Esophagus (tissue), 2 donors: Measurements from ENCODE around the gene CSKMT. TPM values are rescaled to one million over a fixed set of nuclear protein-coding genes. Genes with fewer than 3 reads are reported as not detected.
"Not testable (repeated sequence)": the region's sequence is repeated elsewhere in the genome, so short reads cannot be mapped to it uniquely, and the experiment has no call there.

Experiments used
- H3K27ac ChIP-seq, 2 donors: one replicate each; pipeline ENCODE4 v1.5.1; 2013; ENCODE audit warnings: low read depth in 2 of 2, mild to moderate bottlenecking in 2 of 2, inconsistent platforms in 1 of 2, low read length in 1 of 2, moderate library complexity in 1 of 2
- H3K27me3 ChIP-seq, 2 donors: one replicate each; pipeline ENCODE4 v1.6.1; 2013; ENCODE audit warnings: low read length in 2 of 2, control low read depth in 1 of 2, mild to moderate bottlenecking in 1 of 2; ENCODE audit not compliant: insufficient read depth in 2 of 2, control insufficient read depth in 1 of 2
- H3K36me3 ChIP-seq, 2 donors: one replicate each; pipeline ENCODE4 v1.6.1; 2013; ENCODE audit warnings: low read length in 1 of 2; ENCODE audit not compliant: control insufficient read depth in 2 of 2, insufficient read depth in 2 of 2
- H3K4me1 ChIP-seq, 2 donors: one replicate each; pipeline ENCODE4 v1.6.1; 2013; ENCODE audit warnings: low read length in 1 of 2; ENCODE audit not compliant: control insufficient read depth in 2 of 2, insufficient read depth in 2 of 2
- H3K4me3 ChIP-seq, 2 donors: one replicate each; pipeline ENCODE4 v1.5.1; 2013; ENCODE audit warnings: low read length in 2 of 2, mild to moderate bottlenecking in 2 of 2, low read depth in 1 of 2, moderate library complexity in 1 of 2
- H3K9me3 ChIP-seq, 2 donors: one replicate each; pipeline ENCODE4 v1.6.1; 2013; ENCODE audit warnings: mild to moderate bottlenecking in 2 of 2, low read depth in 1 of 2, low read length in 1 of 2, moderate library complexity in 1 of 2; ENCODE audit not compliant: control insufficient read depth in 2 of 2, insufficient read depth in 1 of 2
- WGBS, 2 donors: extraction: QIAGEN DNeasy Blood & Tissue Kit; methylation state at CpG; one replicate each; pipeline ENCODE4 v1.1.7; 2013; 5-methylcytosine and 5-hydroxymethylcytosine counted together
- polyA plus RNA-seq, 2 donors: library from polyadenylated mRNA; stranded (reverse); fragments of 200-250 nt; gene quantifications; one replicate each; pipeline ENCODE4 v1.2.3, GENCODE V29; 2013
- donor health status: healthy with polysubstance abuse.
- donor health status: Bipolar disorder and iron deficiency.

The CSKMT gene, protein sequence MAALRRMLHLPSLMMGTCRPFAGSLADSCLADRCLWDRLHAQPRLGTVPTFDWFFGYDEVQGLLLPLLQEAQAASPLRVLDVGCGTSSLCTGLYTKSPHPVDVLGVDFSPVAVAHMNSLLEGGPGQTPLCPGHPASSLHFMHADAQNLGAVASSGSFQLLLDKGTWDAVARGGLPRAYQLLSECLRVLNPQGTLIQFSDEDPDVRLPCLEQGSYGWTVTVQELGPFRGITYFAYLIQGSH
- 10 to 100 TPM; 15.4 to 32.2 TPM for polyA plus RNA-seq

- peaks cover 4 to 10% of the 10 kb centered on the region in 2 donors for H3K4me1 ChIP-seq
- peak within 1 kb of the TSS; percentile 82 to 91 for H3K4me3 ChIP-seq
- H3K36me3 ChIP-seq, result peaks cover 3 to 5% of the 10 kb centered on the region in 2 donors
- peak within 1 kb of the TSS; percentile 91 to 97 for H3K27ac ChIP-seq
- no peaks in the 10 kb centered on the region for H3K9me3 ChIP-seq
- H3K27me3 ChIP-seq, result no peaks in the 10 kb centered on the region
- 0% methylated on average over 42 to 46 of the region's 47 CpGs for WGBS, 2 donors
These were observed at the start of gene CSKMT, which contains the start of gene C11orf98 for GRCh38 chr11:62665075-62665598. Gene CSKMT, plus strand, starts transcription at chr11:62665312. Its CDS starts 568 bp downstream, at chr11:62665880. Gene C11orf98, minus strand, starts transcription at chr11:62665210. Its CDS starts 41 bp downstream, at chr11:62665169.

DNA sequence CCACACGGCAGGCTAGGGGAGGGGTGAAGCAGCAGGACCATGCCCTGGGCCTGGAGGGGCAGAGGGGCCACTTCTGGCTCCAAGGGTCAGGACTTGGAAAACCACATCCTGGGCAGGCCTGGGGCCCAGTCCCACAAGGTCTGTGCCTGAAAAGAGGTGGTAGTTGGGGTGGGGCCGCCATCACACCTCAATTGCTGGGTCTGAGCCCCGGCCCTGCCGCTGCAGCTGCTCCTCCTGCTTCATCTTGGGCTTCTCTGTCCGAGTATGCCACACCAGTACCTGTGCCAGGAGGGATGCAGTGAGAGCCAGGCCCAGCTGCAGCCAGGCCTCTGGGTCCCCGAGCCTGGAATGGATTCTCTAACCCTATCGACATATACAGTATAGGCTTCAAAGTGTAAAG lies 49.6 kb upstream of the CSKMT start:
- H3K9me3 ChIP-seq, result no peaks in the 10 kb centered on the region

GRCh38 chr11:62616957-62617356 lies 48.2 kb upstream of the CSKMT start:
- not testable (repeated sequence) for H3K4me3 ChIP-seq, H3K27ac ChIP-seq, H3K9me3 ChIP-seq, H3K36me3 ChIP-seq, H3K27me3 ChIP-seq
- H3K4me1 ChIP-seq, result peaks cover 0 to 12% of the 10 kb centered on the region in 2 donors
- WGBS, 2 donors, result 92 to 94% methylated on average over 9 to 14 of the region's 14 CpGs

More for the DNA sequence above, 49.6 kb upstream of the CSKMT start:
- WGBS, 2 donors, result 87 to 89% methylated on average over 7 of the region's 7 CpGs
- H3K27ac ChIP-seq, result no peak overlapping the region
- peaks cover 7 to 21% of the 10 kb centered on the region in 2 donors for H3K4me1 ChIP-seq
- H3K27me3 ChIP-seq, result no peaks in the 10 kb centered on the region
- no peak overlapping the region for H3K4me3 ChIP-seq
- H3K36me3 ChIP-seq, result peaks cover 0 to 9% of the 10 kb centered on the region in 2 donors

- H3K36me3 ChIP-seq, result peaks cover 9 to 17% of the 10 kb centered on the region in 2 donors
- no peaks in the 10 kb centered on the region for H3K9me3 ChIP-seq
- H3K27me3 ChIP-seq, result no peaks in the 10 kb centered on the region
- H3K27ac ChIP-seq, result peak overlapping the region; percentile 92 to 98
- peaks cover 0 to 5% of the 10 kb centered on the region in 2 donors for H3K4me1 ChIP-seq
- WGBS, 2 donors, result 18 to 25% methylated on average over 8 of the region's 8 CpGs
- peak overlapping the region; percentile 59 to 80 for H3K4me3 ChIP-seq
These were observed 44.0 kb upstream of the CSKMT start for GRCh38 chr11:62621027-62621566.

DNA sequence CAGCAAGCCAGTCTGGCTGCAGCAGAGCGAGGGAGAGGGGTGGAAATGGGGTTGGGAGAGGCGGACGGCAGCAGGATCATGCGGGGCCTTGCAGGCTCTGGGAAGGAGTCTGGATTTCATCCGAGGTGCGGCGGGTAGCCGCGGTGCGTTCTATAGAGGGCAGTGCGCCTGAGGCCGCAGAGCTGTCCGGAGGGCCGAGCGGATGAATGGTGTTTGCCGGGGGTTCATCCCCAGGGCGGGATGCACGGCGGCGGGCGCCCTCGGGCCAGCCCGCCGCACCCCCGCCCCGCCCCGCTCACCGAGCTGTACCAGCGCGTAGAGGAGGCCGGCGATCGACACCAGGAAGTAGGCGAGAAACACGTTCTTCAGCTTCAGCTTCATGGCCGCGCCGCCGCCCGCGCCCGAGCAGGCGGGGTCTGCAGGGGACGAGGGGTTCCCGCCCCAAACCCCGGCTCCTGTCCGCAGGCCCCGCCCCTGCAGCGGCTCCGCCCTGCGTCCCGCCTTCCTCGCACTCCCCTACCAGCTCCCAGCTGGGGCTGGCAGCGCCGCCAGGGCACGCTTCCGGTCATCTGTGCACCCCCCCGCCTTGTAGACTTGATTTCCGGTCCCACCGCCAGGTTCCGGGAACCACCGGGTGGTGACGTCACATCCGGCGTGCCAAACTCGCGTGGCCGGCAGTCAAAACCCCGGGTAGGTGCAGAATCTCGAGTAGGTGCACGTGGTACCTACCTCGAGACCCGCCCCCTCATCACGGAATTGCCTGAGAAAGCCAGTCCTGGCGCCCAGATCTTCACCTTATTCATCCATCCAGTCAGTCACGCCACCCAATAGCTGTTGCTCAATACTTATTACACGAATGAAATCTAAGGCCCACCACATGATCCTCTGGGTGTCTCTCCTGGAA lies 43.3 kb upstream of the CSKMT start, which contains the start of gene B3GAT3:
Gene B3GAT3 (minus strand): TSS at position 420 of the 904 bp plus-strand sequence. CDS start 39 bp downstream, at position 381.
- Histone ChIP-seq H3K27me3 (no peaks in the 10 kb centered on the region), H3K9me3 (no peaks in the 10 kb centered on the region), H3K36me3 (peaks cover 17 to 20% of the 10 kb centered on the region in 2 donors), H3K4me1 (peaks cover 0 to 5% of the 10 kb centered on the region in 2 donors), H3K4me3 (peak within 1 kb of the TSS; percentile 59 to 80), H3K27ac (peak within 1 kb of the TSS; percentile 92 to 98)
- WGBS, 2 donors, result 1% methylated on average over 54 to 77 of the region's 77 CpGs

DNA sequence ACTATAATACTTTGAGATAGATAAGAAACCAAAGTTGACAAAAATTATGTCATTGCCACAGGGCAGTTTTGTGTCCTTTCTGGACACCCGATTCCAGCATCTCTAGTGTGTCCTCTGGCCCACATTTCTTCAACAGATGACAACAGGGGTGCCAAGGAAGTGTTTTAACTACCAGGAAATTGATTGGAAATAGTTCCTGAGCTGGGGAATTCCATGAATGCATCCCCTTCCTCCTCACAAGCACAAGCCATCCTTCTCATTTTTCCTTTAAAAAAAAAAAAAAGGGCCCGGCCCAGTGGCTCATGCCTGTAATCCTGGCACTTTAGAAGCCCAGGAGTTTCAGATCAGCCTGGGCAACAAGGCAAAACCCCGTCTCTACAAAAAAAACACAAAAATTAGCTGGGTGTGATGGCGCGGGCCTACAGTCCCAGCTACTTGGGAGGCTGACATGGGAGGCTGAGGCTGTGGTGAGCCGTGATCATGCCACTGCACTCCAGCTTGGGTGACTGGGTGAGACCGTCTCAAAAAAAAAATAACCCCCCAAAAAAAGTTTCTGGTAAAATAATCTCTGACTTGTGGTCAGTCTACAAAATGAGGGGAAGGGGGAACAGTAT lies 42.5 kb upstream of the CSKMT start:
- Histone ChIP-seq H3K4me3 (no peak overlapping the region), H3K4me1 (peaks cover 0 to 5% of the 10 kb centered on the region in 2 donors), H3K9me3 (no peaks in the 10 kb centered on the region), H3K36me3 (peaks cover 17 to 21% of the 10 kb centered on the region in 2 donors), H3K27ac (peak overlapping the region; percentile 92 to 98), H3K27me3 (no peaks in the 10 kb centered on the region)
- WGBS, 2 donors, result 80 to 82% methylated on average over 7 of the region's 7 CpGs

- H3K4me1 ChIP-seq, result no peaks in the 10 kb centered on the region
- peaks cover 0 to 2% of the 10 kb centered on the region in 2 donors for H3K9me3 ChIP-seq
- H3K27me3 ChIP-seq, result no peaks in the 10 kb centered on the region
- WGBS, 2 donors, result 84 to 91% methylated on average over 3 of the region's 3 CpGs
- no peak overlapping the region for H3K4me3 ChIP-seq
- H3K27ac ChIP-seq, result no peak overlapping the region
- peaks cover 50 to 57% of the 10 kb centered on the region in 2 donors for H3K36me3 ChIP-seq
These were observed 37.4 kb upstream of the CSKMT start for GRCh38 chr11:62627713-62628112.

- no peak overlapping the region for H3K4me3 ChIP-seq
- H3K36me3 ChIP-seq, result peaks cover 43 to 56% of the 10 kb centered on the region in 2 donors
- H3K27ac ChIP-seq, result peak overlapping the region in 1 of 2 donors; percentile 17
- H3K9me3 ChIP-seq, result peaks cover 0 to 2% of the 10 kb centered on the region in 2 donors
- WGBS, 2 donors, result 79 to 84% methylated on average over 6 of the region's 6 CpGs
- H3K27me3 ChIP-seq, result no peaks in the 10 kb centered on the region
- no peaks in the 10 kb centered on the region for H3K4me1 ChIP-seq
These were observed 32.6 kb upstream of the CSKMT start for GRCh38 chr11:62632492-62632891.

GRCh38 chr11:62644220-62644619 lies 20.9 kb upstream of the CSKMT start:
- Histone ChIP-seq H3K27ac (no peak overlapping the region), H3K36me3 (peaks cover 10 to 20% of the 10 kb centered on the region in 2 donors), H3K9me3 (no peaks in the 10 kb centered on the region), H3K27me3 (no peaks in the 10 kb centered on the region), H3K4me1 (peaks cover 0 to 11% of the 10 kb centered on the region in 2 donors), H3K4me3 (no peak overlapping the region)
- WGBS, 2 donors, result 84% methylated on average over 8 of the region's 8 CpGs
